Left ventricle myocardium inferior (tissue), 1 donor: ENCODE data around the gene AIFM1. TPM values are rescaled to one million over a fixed set of nuclear protein-coding genes. Genes with fewer than 3 reads are reported as not detected.
A peak's percentile ranks its signal among the peaks of the same experiment; 100 is the strongest.

Experiments
- DNase-seq: peaks from one replicate; pipeline ENCODE4 v3.0.0-alpha.2; 2020
- H3K27ac ChIP-seq: fragments of 200-600 bp; replicated peaks from 2 replicates; pipeline ENCODE4 v1.8.0; 2021
- H3K27me3 ChIP-seq: fragments of 200-600 bp; 2 replicates; pipeline ENCODE4 v1.8.0; 2021; ENCODE audit warnings: low read depth
- H3K36me3 ChIP-seq: fragments of 200-600 bp; 2 replicates; pipeline ENCODE4 v1.8.0; 2021
- H3K4me1 ChIP-seq: fragments of 200-600 bp; 2 replicates; pipeline ENCODE4 v1.8.0; 2021
- H3K4me3 ChIP-seq: fragments of 200-600 bp; 2 replicates; pipeline ENCODE4 v1.8.0; 2021; ENCODE audit warnings: mild to moderate bottlenecking, moderate library complexity
- H3K9me3 ChIP-seq: fragments of 200-600 bp; replicated peaks from 2 replicates; pipeline ENCODE4 v1.8.0; 2021
- intact Hi-C: fragments of 100-400 bp; cut with micrococcal nuclease; formaldehyde crosslinking; loops from one replicate; pipeline ENCODE4 v1.11.0; 2022
- total RNA-seq: library from RNA; stranded (reverse); fragmentation: NEBNext Ultra II Directional; extraction: Animal tissue kit (Norgen Biotek cat#: 25700); gene quantifications from one replicate; pipeline ENCODE4 v1.2.1, GENCODE V29; 2021
- TF ChIP-seq, protein P1 (sequence below): fragments of 200-600 bp; IDR thresholded peaks from 2 replicates; pipeline ENCODE4 v1.8.0; 2021; ENCODE audit warnings: antibody characterized with exemption, mild to moderate bottlenecking, borderline replicate concordance
- donor health status: DM: no; HTN: yes; CAD: no; lungs with severe emphysema.

AIFM1 gene
- total RNA-seq, 1 donor from 2014 or later: 127 TPM

GRCh38 chrX:130090364-130090763 is 75.3 kb downstream of the AIFM1 start:
- Histone ChIP-seq H3K27me3 (no peaks in the 10 kb centered on the region), H3K4me3 (no peak overlapping the region), H3K27ac (no peak overlapping the region), H3K4me1 (peaks cover 14% of the 10 kb centered on the region), H3K9me3 (no peaks in the 10 kb centered on the region), H3K36me3 (no peaks in the 10 kb centered on the region)
- DNase-seq: no peak
- TF ChIP-seq, protein P1, sequence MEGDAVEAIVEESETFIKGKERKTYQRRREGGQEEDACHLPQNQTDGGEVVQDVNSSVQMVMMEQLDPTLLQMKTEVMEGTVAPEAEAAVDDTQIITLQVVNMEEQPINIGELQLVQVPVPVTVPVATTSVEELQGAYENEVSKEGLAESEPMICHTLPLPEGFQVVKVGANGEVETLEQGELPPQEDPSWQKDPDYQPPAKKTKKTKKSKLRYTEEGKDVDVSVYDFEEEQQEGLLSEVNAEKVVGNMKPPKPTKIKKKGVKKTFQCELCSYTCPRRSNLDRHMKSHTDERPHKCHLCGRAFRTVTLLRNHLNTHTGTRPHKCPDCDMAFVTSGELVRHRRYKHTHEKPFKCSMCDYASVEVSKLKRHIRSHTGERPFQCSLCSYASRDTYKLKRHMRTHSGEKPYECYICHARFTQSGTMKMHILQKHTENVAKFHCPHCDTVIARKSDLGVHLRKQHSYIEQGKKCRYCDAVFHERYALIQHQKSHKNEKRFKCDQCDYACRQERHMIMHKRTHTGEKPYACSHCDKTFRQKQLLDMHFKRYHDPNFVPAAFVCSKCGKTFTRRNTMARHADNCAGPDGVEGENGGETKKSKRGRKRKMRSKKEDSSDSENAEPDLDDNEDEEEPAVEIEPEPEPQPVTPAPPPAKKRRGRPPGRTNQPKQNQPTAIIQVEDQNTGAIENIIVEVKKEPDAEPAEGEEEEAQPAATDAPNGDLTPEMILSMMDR: no peak
- intact Hi-C loops: no loop called here

DNA sequence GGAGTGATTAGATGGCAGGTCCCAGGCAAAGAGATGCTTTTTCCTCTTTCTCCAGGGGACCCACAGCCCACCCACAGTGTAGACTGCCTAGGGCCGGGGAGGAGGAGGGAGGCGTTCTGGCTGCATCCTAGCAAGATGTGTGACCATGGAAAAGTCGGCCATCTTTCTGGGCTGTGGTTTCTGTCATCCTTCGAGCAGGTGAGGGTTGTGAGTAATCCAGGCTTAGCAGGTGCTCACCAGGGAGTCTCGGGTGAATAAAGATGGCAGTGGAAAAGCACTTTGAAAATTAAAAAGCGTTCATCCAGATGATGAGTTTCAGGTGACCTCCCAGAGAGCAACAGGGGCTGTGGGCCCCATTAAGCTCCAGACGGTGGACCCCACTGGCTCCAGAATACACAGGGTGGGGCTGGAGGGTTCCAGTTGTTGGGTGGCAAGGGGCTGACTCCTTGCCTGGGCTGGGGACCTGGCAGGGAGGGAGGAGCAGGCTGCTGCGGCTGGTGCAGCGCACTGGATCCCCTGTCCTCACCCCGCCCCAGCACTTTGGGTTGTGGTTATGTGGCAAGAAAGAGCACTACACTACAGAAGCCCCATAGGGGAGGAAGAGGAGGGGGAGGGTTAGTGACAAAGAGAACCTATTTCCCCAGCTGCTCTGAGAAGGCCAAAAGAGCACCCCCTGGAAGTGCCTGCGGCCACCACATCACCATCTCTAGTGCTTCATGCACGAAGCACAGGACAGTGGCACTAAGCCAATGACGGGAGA is 79.0 kb downstream of the AIFM1 start:
- Histone ChIP-seq H3K36me3 (no peaks in the 10 kb centered on the region), H3K4me1 (peaks cover 29% of the 10 kb centered on the region), H3K4me3 (no peak overlapping the region), H3K27me3 (no peaks in the 10 kb centered on the region), H3K9me3 (no peaks in the 10 kb centered on the region), H3K27ac (peak overlapping the region; percentile 68)
- TF ChIP-seq, protein P1: no peak
- DNase-seq: no peak
- intact Hi-C loops: no loop called here

DNA sequence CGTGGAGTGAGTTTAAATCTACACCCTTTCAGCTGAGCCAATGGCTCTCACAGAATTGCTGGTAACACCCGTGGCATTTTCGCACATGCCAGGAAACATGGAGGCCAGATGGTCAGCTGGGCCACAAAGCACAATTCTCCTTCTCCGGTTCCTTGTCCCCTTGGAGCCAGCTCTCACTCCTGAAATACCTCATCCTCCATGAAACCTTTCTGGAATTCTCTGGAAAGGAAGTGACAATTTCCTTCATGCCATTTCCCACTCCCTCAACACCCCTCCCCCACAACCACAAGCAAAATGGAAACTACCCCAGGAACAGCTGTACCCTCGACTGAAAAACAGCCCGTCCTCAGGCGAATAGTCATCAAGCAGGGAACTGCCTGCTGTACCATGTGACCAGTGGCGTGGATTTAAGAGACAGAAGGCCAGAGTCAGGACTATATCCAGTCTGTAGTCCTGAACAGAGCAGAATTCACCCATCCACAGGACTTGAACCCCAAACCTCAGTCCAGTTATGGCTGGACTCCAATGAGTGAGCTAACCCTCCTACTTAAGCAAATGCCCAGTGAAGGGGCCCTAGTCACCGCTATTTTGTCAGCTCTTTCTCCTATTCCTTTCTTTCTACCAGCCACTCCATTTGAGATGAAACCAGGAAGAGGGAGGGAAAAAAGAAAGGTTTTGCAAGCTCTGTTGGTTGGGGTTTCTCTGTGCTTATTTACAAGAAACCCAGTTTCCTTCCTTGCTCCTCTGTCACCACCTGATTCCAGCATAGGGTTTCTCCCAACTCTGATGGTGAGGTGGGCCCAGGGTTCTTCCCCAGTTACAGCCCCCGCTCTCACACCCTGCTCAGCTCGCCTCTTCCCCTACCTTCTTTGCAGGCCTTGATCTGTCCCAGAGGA is 79.8 kb downstream of the AIFM1 start:
- Histone ChIP-seq H3K27me3 (no peaks in the 10 kb centered on the region), H3K4me1 (peaks cover 37% of the 10 kb centered on the region), H3K9me3 (no peaks in the 10 kb centered on the region), H3K36me3 (no peaks in the 10 kb centered on the region), H3K27ac (peak overlapping the region; percentile 68), H3K4me3 (no peak overlapping the region)
- no peak for DNase-seq
- TF ChIP-seq, protein P1: no peak
- intact Hi-C loops: no loop called here

- Histone ChIP-seq H3K9me3 (no peaks in the 10 kb centered on the region), H3K27ac (peak overlapping the region; percentile 68), H3K36me3 (no peaks in the 10 kb centered on the region), H3K4me3 (no peak overlapping the region), H3K4me1 (peaks cover 41% of the 10 kb centered on the region), H3K27me3 (no peaks in the 10 kb centered on the region)
- intact Hi-C loops: no loop called here
- no peak for DNase-seq
- TF ChIP-seq, protein P1: no peak
Observed at GRCh38 chrX:130084631-130085237, 80.9 kb downstream of the AIFM1 start.

GRCh38 chrX:130083656-130084382 is 81.8 kb downstream of the AIFM1 start:
- no peak overlapping the region for H3K4me3 ChIP-seq
- TF ChIP-seq, protein P1: no peak
- no peak for DNase-seq
- H3K27ac ChIP-seq: peak overlapping the region; percentile 68
- H3K4me1 ChIP-seq: peaks cover 41% of the 10 kb centered on the region
- intact Hi-C loops: no loop called here
- no peaks in the 10 kb centered on the region for H3K9me3 ChIP-seq
- H3K36me3 ChIP-seq: no peaks in the 10 kb centered on the region
- H3K27me3 ChIP-seq: no peaks in the 10 kb centered on the region
